Vagina (tissue), 2 donors: Measurements from ENCODE around the gene COL8A2. TPM values are rescaled to one million over a fixed set of nuclear protein-coding genes. Genes with fewer than 3 reads are reported as not detected.

Experiments
- DNase-seq, 2 donors: peaks; one replicate each; pipeline ENCODE4 v3.0.0-alpha.2; 2017; ENCODE audit errors: extremely low spot score in 2 of 2
- H3K27ac ChIP-seq: fragments of 200-600 bp; sonication (generic); one replicate; pipeline ENCODE4 v1.5.1; 2019
- H3K27me3 ChIP-seq: fragments of 200-600 bp; sonication (generic); one replicate; pipeline ENCODE4 v1.5.1; 2019
- H3K36me3 ChIP-seq, 2 donors: fragments of 200-600 bp; sonication (generic); one replicate each; pipeline ENCODE4 v1.5.1; 2017 to 2019
- H3K4me1 ChIP-seq: fragments of 200-600 bp; sonication (generic); one replicate; pipeline ENCODE4 v1.5.1; 2019
- H3K4me3 ChIP-seq, 2 donors: fragments of 200-600 bp; sonication (generic); 1 replicate in 1 of 2; 2 replicates in 1 of 2; pipeline ENCODE4 v1.5.1; 2016 to 2019
- H3K9me3 ChIP-seq: fragments of 200-600 bp; sonication (generic); one replicate; pipeline ENCODE4 v1.5.1; 2019
- CTCF ChIP-seq, 3 experiments: fragments of 450-650 bp in 2 of 3; fragments of 200-600 bp in 1 of 3; sonication (generic) in 1 of 3; IDR thresholded peaks; one replicate each; pipeline ENCODE4 v1.5.1; 2017 to 2019; ENCODE audit warnings: antibody characterized with exemption in 3 of 3, mild to moderate bottlenecking in 2 of 3, moderate library complexity in 2 of 3
- POLR2A ChIP-seq, 2 donors: fragments of 450-650 bp; IDR thresholded peaks; one replicate each; pipeline ENCODE4 v1.6.1; 2017; ENCODE audit warnings: antibody characterized with exemption in 2 of 2, mild to moderate bottlenecking in 2 of 2, moderate library complexity in 2 of 2
- POLR2AphosphoS5 ChIP-seq, 2 donors: sonication (generic); formaldehyde crosslinking; IDR thresholded peaks; one replicate each; pipeline ENCODE4 v1.9.0; 2017; ENCODE audit warnings: antibody characterized with exemption in 2 of 2, mild to moderate bottlenecking in 2 of 2, low read depth in 1 of 2; ENCODE audit not compliant: insufficient read depth in 1 of 2
- intact Hi-C: fragments of 100-400 bp; cut with DNase I; formaldehyde crosslinking; loops from one replicate; pipeline ENCODE4 v1.15.1; 2023
- total RNA-seq: library from RNA; depleted of rRNA; stranded (reverse); fragments of >200 nt; gene quantifications from one replicate; pipeline ENCODE4 v1.2.3, GENCODE V29; 2016

Gene COL8A2
- total RNA-seq, 1 donor from 2014 or later = 6.4 TPM

- no peak overlapping the region for H3K27ac ChIP-seq
- TF ChIP-seq CTCF (IDR thresholded peaks at IDR 0.05) (no peak), POLR2A (IDR thresholded peaks at IDR 0.05) (no peak), POLR2AphosphoS5 (IDR thresholded peaks at IDR 0.05; ENCODE audit: insufficient read depth in 1 of 2, low read depth in 1 of 2) (no peak)
- intact Hi-C loops = no loop called here
Measured at GRCh38 chr1:36068866-36069265, 56.2 kb downstream of the COL8A2 start.

GRCh38 chr1:36067871-36068270 lies 57.2 kb downstream of the COL8A2 start:
- H3K36me3 ChIP-seq = no peaks in the 10 kb centered on the region
- no peak overlapping the region for H3K27ac ChIP-seq
- H3K4me1 ChIP-seq = no peaks in the 10 kb centered on the region
- H3K4me3 ChIP-seq = no peak overlapping the region
- no peaks in the 10 kb centered on the region for H3K27me3 ChIP-seq
- TF ChIP-seq CTCF (IDR thresholded peaks at IDR 0.05) = no peak
- TF ChIP-seq POLR2A (IDR thresholded peaks at IDR 0.05) = no peak
- no peak for TF ChIP-seq POLR2AphosphoS5 (IDR thresholded peaks at IDR 0.05; ENCODE audit: insufficient read depth in 1 of 2, low read depth in 1 of 2)
- DNase-seq = no peak
- intact Hi-C loops = no loop called here
- H3K9me3 ChIP-seq = no peaks in the 10 kb centered on the region

More at GRCh38 chr1:36068866-36069265, 56.2 kb downstream of the COL8A2 start:
- H3K9me3 ChIP-seq = no peaks in the 10 kb centered on the region
- no peaks in the 10 kb centered on the region for H3K36me3 ChIP-seq
- no peak for DNase-seq
- no peaks in the 10 kb centered on the region for H3K4me1 ChIP-seq
- H3K4me3 ChIP-seq = no peak overlapping the region
- no peaks in the 10 kb centered on the region for H3K27me3 ChIP-seq

GRCh38 chr1:36062315-36062714 lies 62.7 kb downstream of the COL8A2 start:
- Histone ChIP-seq H3K4me3 (no peak overlapping the region), H3K4me1 (no peaks in the 10 kb centered on the region), H3K27ac (no peak overlapping the region), H3K27me3 (no peaks in the 10 kb centered on the region), H3K36me3 (peaks cover 0 to 6% of the 10 kb centered on the region in 2 donors), H3K9me3 (no peaks in the 10 kb centered on the region)
- intact Hi-C loops = no loop called here
- no peak for TF ChIP-seq CTCF (IDR thresholded peaks at IDR 0.05)
- no peak for TF ChIP-seq POLR2AphosphoS5 (IDR thresholded peaks at IDR 0.05; ENCODE audit: insufficient read depth in 1 of 2, low read depth in 1 of 2)
- no peak for TF ChIP-seq POLR2A (IDR thresholded peaks at IDR 0.05)
- no peak for DNase-seq

GRCh38 chr1:36055706-36056105 lies 69.3 kb downstream of the COL8A2 start:
- Histone ChIP-seq H3K9me3 (no peaks in the 10 kb centered on the region), H3K4me1 (no peaks in the 10 kb centered on the region), H3K27ac (no peak overlapping the region), H3K4me3 (no peak overlapping the region), H3K27me3 (no peaks in the 10 kb centered on the region), H3K36me3 (peaks cover 0 to 10% of the 10 kb centered on the region in 2 donors)
- TF ChIP-seq CTCF (IDR thresholded peaks at IDR 0.05) (no peak), POLR2AphosphoS5 (IDR thresholded peaks at IDR 0.05; ENCODE audit: insufficient read depth in 1 of 2, low read depth in 1 of 2) (no peak), POLR2A (IDR thresholded peaks at IDR 0.05) (no peak)
- no peak for DNase-seq
- intact Hi-C loops = no loop called here

GRCh38 chr1:36053978-36054377 lies 71.0 kb downstream of the COL8A2 start:
- H3K27me3 ChIP-seq = no peaks in the 10 kb centered on the region
- H3K27ac ChIP-seq = no peak overlapping the region
- intact Hi-C loops = no loop called here
- no peak overlapping the region for H3K4me3 ChIP-seq
- no peak for TF ChIP-seq CTCF (IDR thresholded peaks at IDR 0.05)
- TF ChIP-seq POLR2A (IDR thresholded peaks at IDR 0.05) = no peak
- no peak for TF ChIP-seq POLR2AphosphoS5 (IDR thresholded peaks at IDR 0.05; ENCODE audit: insufficient read depth in 1 of 2, low read depth in 1 of 2)
- H3K9me3 ChIP-seq = no peaks in the 10 kb centered on the region
- no peaks in the 10 kb centered on the region for H3K4me1 ChIP-seq
- DNase-seq = no peak
- peaks cover 0 to 11% of the 10 kb centered on the region in 2 donors for H3K36me3 ChIP-seq
